WTC11 (cell line): ENCODE results near the gene ADD1. TPM values are rescaled to one million over a fixed set of nuclear protein-coding genes. Genes with fewer than 3 reads are reported as not detected.

Experiments used
- ATAC-seq: fragments of 200-7000 bp; cut with Tn5 transposase; 2 replicates; pipeline ENCODE4 v1.10.0; 2021; ENCODE audit warnings: mild to moderate bottlenecking, moderate library complexity
- CTCF ChIA-PET: fragments of 300-600 bp; sonication (Branson Sonifier 250); formaldehyde crosslinking; loops from one replicate; lab custom pipeline; 2021; ENCODE audit warnings: antibody characterized with exemption; lab: Charles Lee
- POLR2A ChIA-PET: fragments of 350-600 bp; sonication (Branson Sonifier 250); formaldehyde crosslinking; loops from one replicate; lab custom pipeline; 2021; ENCODE audit warnings: antibody characterized with exemption; lab: Charles Lee
- DNase-seq: peaks from one replicate; pipeline ENCODE4 v3.0.0; 2021; ENCODE audit warnings: low spot score
- H3K27ac Mint-ChIP-seq: 2 replicates; pipeline ENCODE4 v1.8.0; 2021; ENCODE audit warnings: mixed read lengths
- H3K27me3 Mint-ChIP-seq: 2 replicates; pipeline ENCODE4 v1.8.0; 2021; ENCODE audit warnings: low read depth, mild to moderate bottlenecking, moderate library complexity, mixed read lengths
- H3K36me3 Mint-ChIP-seq: 2 replicates; pipeline ENCODE4 v1.8.0; 2021; ENCODE audit warnings: mixed read lengths
- H3K4me1 Mint-ChIP-seq: 2 replicates; pipeline ENCODE4 v1.8.0; 2022; ENCODE audit warnings: mixed read lengths
- H3K4me3 Mint-ChIP-seq: 2 replicates; pipeline ENCODE4 v1.8.0; 2021; ENCODE audit warnings: mild to moderate bottlenecking, moderate library complexity, mixed read lengths
- H3K9me3 Mint-ChIP-seq: 2 replicates; pipeline ENCODE4 v1.8.0; 2021; ENCODE audit warnings: mixed read lengths
- E2F4 ChIP-seq: sonication (generic); formaldehyde crosslinking; IDR thresholded peaks from 2 replicates; pipeline ENCODE4 v1.8.1; 2022; ENCODE audit warnings: low read depth, mild to moderate bottlenecking, moderate library complexity, missing genetic modification reagents, borderline replicate concordance
- ERG ChIP-seq: fragments of 250-450 bp; sonication (Bioruptor Pico); IDR thresholded peaks from 2 replicates; pipeline ENCODE4 v1.8.0; 2021; ENCODE audit warnings: mild to moderate bottlenecking
- GABPB1 ChIP-seq: sonication (generic); formaldehyde crosslinking; IDR thresholded peaks from 2 replicates; pipeline ENCODE4 v1.8.1; 2023; ENCODE audit warnings: mild to moderate bottlenecking, missing genetic modification reagents
- IRF2 ChIP-seq: sonication (generic); formaldehyde crosslinking; IDR thresholded peaks from 2 replicates; pipeline ENCODE4 v1.8.0; 2022; ENCODE audit warnings: low read depth, missing genetic modification reagents, borderline replicate concordance
- MYBL2 ChIP-seq: sonication (generic); formaldehyde crosslinking; IDR thresholded peaks from 2 replicates; pipeline ENCODE4 v1.8.1; 2023; ENCODE audit warnings: mild to moderate bottlenecking, moderate library complexity, missing genetic modification reagents
- NR2C2 ChIP-seq: sonication (generic); formaldehyde crosslinking; IDR thresholded peaks from 2 replicates; pipeline ENCODE4 v1.8.0; 2022; ENCODE audit warnings: mild to moderate bottlenecking, missing genetic modification reagents
- NR3C1 ChIP-seq: sonication (generic); formaldehyde crosslinking; conservative IDR thresholded peaks from 2 replicates; pipeline ENCODE4 v1.8.1; 2023; ENCODE audit warnings: low read depth, mild to moderate bottlenecking, missing genetic modification reagents
- PRDM15 ChIP-seq: sonication (generic); formaldehyde crosslinking; IDR thresholded peaks from 2 replicates; pipeline ENCODE4 v1.8.0; 2022; ENCODE audit warnings: missing genetic modification reagents
- PREB ChIP-seq: sonication (generic); formaldehyde crosslinking; IDR thresholded peaks from 2 replicates; pipeline ENCODE4 v1.8.1; 2022; ENCODE audit warnings: mild to moderate bottlenecking, missing genetic modification reagents, moderate library complexity, borderline replicate concordance
- ZNF396 ChIP-seq: fragments of 250-450 bp; sonication (Bioruptor Pico); IDR thresholded peaks from 2 replicates; pipeline ENCODE4 v1.8.0; 2021; ENCODE audit warnings: mild to moderate bottlenecking, moderate library complexity, borderline replicate concordance
- total RNA-seq: library from RNA; stranded (reverse); gene quantifications from 3 replicates; pipeline ENCODE4 v1.2.3, GENCODE V29; 2021

The ADD1 gene
- total RNA-seq, 1 experiment from 2014 or later = 178 TPM

- no peaks in the 10 kb centered on the region for H3K27me3 Mint-ChIP-seq
- DNase-seq (no peak), ATAC-seq (peak; percentile 42)
- ChIA-PET POLR2A (interaction anchor here (1.1 kb wide), 1 partner anchor 75 kb away, joined by 3 read pairs; no protein-coding TSS in a partner anchor), CTCF (interaction anchor here (1.2 to 3.9 kb wide), 3 partner anchors 10 to 97 kb away, joined by 5 to 13 read pairs (median 5); no protein-coding TSS in a partner anchor)
- H3K27ac Mint-ChIP-seq = peak overlapping the region; percentile 85
- peak overlapping the region; percentile 10 for H3K4me3 Mint-ChIP-seq
- no peak for TF ChIP-seq MYBL2 (CRISPR knock-in tag)
- no peak for TF ChIP-seq GABPB1 (CRISPR knock-in tag)
- TF ChIP-seq ZNF396 = no peak
- no peak for TF ChIP-seq PRDM15 (CRISPR knock-in tag)
- H3K4me1 Mint-ChIP-seq = peaks cover 61% of the 10 kb centered on the region
- H3K9me3 Mint-ChIP-seq = no peaks in the 10 kb centered on the region
- H3K36me3 Mint-ChIP-seq = no peaks in the 10 kb centered on the region
These were observed 17.0 kb downstream of the ADD1 start for GRCh38 chr4:2860391-2861348.

- CTCF ChIA-PET = interaction anchor here (0.6 to 3.9 kb wide), 6 partner anchors 9 to 98 kb away, joined by 3 to 13 read pairs (median 4); no protein-coding TSS in a partner anchor
- no peak for DNase-seq
- peak; percentile 13 for ATAC-seq
- no peaks in the 10 kb centered on the region for H3K9me3 Mint-ChIP-seq
- no peaks in the 10 kb centered on the region for H3K36me3 Mint-ChIP-seq
- H3K27me3 Mint-ChIP-seq = no peaks in the 10 kb centered on the region
- peaks cover 67% of the 10 kb centered on the region for H3K4me1 Mint-ChIP-seq
- TF ChIP-seq PREB (CRISPR knock-in tag) = no peak
- TF ChIP-seq NR3C1 (CRISPR knock-in tag) = no peak
- TF ChIP-seq IRF2 (CRISPR knock-in tag) = no peak
- no peak for TF ChIP-seq E2F4 (CRISPR knock-in tag)
- no peak for TF ChIP-seq ERG
- TF ChIP-seq GABPB1 (CRISPR knock-in tag) = no peak
- no peak for TF ChIP-seq NR2C2 (CRISPR knock-in tag)
- POLR2A ChIA-PET = interaction anchor here (1.1 kb wide), 1 partner anchor 74 kb away, joined by 3 read pairs; no protein-coding TSS in a partner anchor
- H3K27ac Mint-ChIP-seq = peak overlapping the region; percentile 90
- H3K4me3 Mint-ChIP-seq = 0 out of 2 replicates have a peak overlapping the region, but pooled peaks have one; percentile 20
These were observed 18.2 kb downstream of the ADD1 start for GRCh38 chr4:2861631-2862436.
